Skeletal muscle tissue (tissue), 4 donors: ENCODE results near the gene TMEM167B. TPM values are rescaled to one million over a fixed set of nuclear protein-coding genes. Genes with fewer than 3 reads are reported as not detected.

Experiments
- H3K27ac ChIP-seq: one replicate; pipeline ENCODE4 v1.7.0; 2013; ENCODE audit warnings: mild to moderate bottlenecking, low read depth, low read length, inconsistent platforms
- H3K27me3 ChIP-seq, 3 donors: one replicate each; pipeline ENCODE4 v1.7.0; 2013; ENCODE audit warnings: low read length in 3 of 3; ENCODE audit not compliant: control insufficient read depth in 3 of 3, insufficient read depth in 3 of 3
- H3K36me3 ChIP-seq, 3 donors: one replicate each; pipeline ENCODE4 v1.7.0; 2013; ENCODE audit warnings: low read length in 3 of 3; ENCODE audit not compliant: control insufficient read depth in 3 of 3, insufficient read depth in 3 of 3
- H3K4me1 ChIP-seq, 3 donors: one replicate each; pipeline ENCODE4 v1.7.0; 2013; ENCODE audit warnings: low read length in 3 of 3, mild to moderate bottlenecking in 3 of 3; ENCODE audit not compliant: control insufficient read depth in 3 of 3, insufficient read depth in 3 of 3
- H3K4me3 ChIP-seq, 3 donors: one replicate each; pipeline ENCODE4 v1.7.0; 2013; ENCODE audit warnings: low read length in 3 of 3
- H3K9ac ChIP-seq, 3 donors: one replicate each; pipeline ENCODE4 v1.7.0; 2013; ENCODE audit warnings: low read length in 3 of 3, mild to moderate bottlenecking in 3 of 3, moderate library complexity in 2 of 3, low read depth in 1 of 3
- H3K9me3 ChIP-seq, 3 donors: one replicate each; pipeline ENCODE4 v1.7.0; 2013; ENCODE audit warnings: low read length in 3 of 3; ENCODE audit not compliant: control insufficient read depth in 3 of 3
- total RNA-seq: library from RNA; depleted of rRNA; stranded (reverse); fragments of >200 nt; gene quantifications from one replicate; pipeline ENCODE4 v1.2.3, GENCODE V29; 2014
- donor health status: Osteomylitis.

Gene TMEM167B
- total RNA-seq, 1 donor from 2014 or later: 20.4 TPM

DNA sequence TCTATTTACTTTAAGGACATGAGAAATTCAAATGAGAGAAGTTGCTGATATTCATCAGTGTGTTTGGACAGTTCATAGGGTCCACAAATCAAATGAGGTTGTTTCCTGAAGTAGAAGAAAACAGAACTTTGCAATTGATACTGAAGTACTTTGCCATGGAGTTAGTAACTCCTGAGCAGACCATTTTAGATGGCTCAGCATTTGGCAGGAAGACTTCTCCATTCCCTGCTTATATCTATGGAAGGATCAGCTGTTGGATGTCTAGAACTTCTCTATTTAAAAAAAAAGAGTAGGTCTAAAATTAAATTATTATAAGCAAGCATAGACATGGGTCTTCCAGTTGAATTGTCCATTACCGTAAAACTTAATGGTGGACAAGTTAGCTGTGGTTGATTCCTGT lies 5.1 kb downstream of the TMEM167B start:
- Histone ChIP-seq H3K9ac (no peak overlapping the region), H3K27ac (no peak overlapping the region), H3K36me3 (peaks cover 7 to 10% (median 9%) of the 10 kb centered on the region in 3 donors), H3K9me3 (no peaks in the 10 kb centered on the region), H3K4me1 (peaks cover 17 to 26% (median 23%) of the 10 kb centered on the region in 3 donors), H3K4me3 (no peak overlapping the region), H3K27me3 (no peaks in the 10 kb centered on the region)

DNA sequence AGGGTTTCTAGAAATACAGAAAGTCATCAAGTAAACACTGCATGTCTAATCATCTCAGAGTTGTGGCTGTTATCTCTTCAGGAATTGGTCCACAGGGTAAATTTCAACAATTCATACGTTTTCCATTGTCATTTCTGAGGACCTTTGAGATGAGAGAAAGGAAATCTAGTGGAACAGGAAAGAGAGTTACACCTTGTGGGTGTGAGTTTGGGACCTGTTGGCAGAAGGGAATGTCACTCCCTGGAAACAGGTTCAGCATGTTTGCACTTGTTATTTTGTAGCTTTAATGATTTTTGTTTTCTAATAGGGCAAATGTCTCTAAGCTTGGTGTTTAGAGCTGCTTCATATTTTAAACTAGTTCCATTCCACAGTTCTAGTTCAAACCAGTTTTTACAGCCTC lies 5.6 kb downstream of the TMEM167B start:
- H3K27me3 ChIP-seq: no peaks in the 10 kb centered on the region
- H3K4me3 ChIP-seq: no peak overlapping the region
- no peak overlapping the region for H3K27ac ChIP-seq
- peaks cover 19 to 26% (median 23%) of the 10 kb centered on the region in 3 donors for H3K4me1 ChIP-seq
- peaks cover 7 to 10% (median 9%) of the 10 kb centered on the region in 3 donors for H3K36me3 ChIP-seq
- H3K9ac ChIP-seq: peak overlapping the region in 1 of 3 donors; percentile 1
- no peaks in the 10 kb centered on the region for H3K9me3 ChIP-seq

DNA sequence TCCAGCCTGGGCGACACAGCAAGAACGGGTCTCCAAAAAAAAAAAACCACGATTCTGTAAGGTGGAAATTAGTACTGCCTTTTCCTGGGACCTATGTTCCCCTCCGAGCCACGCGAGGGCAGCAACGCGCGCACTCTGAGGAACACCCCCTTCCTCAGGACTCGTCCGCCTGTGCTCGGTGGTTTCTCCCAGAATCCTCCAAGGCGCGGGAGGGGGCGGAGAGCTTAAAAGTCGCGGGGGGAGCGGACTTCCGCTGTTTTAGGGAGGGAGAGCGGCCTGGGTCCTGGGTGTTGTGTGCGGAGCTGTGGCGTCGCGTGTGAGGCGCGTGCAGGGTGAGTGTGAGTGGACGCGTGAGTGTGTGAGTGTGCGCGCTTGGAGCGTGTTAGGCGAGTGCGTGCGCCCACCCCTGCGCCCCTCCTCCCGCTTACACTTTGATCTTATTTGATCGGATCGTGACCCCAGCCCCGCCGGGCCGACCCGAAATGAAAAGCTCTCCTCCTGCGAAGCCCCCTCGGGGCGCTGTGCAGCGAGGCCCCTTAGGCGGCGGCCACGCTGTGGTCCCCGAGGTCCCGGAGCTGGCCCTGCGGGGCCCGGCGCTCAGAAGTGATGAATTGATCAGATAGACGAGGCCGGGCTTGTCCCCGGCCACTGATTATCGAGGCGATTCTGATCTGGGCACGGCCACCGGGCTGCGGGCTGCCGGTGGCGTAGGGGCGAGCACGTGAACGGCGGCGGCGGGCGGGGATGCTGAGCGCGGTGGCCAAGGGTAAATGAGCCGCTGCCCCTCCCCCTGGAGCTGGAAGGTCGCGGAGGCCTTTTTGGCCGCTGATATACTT lies 9.6 kb downstream of the TMEM167B start:
- Histone ChIP-seq H3K4me1 (peaks cover 2 to 12% (median 6%) of the 10 kb centered on the region in 3 donors), H3K27me3 (no peaks in the 10 kb centered on the region), H3K36me3 (peaks cover 0 to 3% (median 2%) of the 10 kb centered on the region in 3 donors)

DNA sequence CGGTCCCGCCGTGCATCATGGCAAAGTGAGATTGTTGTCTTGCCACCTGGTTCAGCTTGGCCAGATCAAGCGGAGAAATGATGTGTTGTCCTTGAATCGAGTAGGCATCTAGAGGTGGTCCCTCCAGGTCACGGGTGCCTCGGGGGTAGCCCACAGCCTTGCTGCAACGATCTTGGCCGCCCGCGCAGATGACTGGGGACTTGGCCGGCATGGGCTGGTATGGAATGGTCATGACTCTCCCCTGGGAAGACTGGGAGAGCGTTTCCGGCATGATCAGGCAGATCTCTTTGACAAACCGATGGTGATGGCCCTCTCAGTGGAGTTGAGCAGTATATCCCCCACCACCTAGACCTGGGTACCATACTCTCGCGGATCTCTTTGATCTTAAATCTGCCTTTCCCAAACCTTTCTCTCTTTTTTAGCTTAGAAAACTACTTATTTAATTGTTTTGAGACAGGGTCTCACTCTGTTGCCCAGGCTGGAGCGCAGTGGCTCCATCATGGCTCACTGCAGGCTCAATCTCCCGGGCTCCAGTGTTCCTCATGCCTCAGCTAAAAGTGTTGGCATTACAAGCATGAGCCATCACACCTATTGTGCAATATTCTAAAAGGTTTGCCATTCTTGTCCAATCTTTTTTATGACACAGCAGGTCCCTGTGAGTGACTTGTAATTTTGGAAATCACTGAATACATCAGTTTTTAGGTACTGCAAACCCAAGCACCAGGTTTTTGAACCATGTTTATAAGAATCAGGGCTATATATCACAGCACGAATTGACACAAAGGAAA lies 14.0 kb downstream of the TMEM167B start:
- Histone ChIP-seq H3K4me1 (peaks cover under 1 to 10% (median 2%) of the 10 kb centered on the region in 3 donors), H3K9ac (no peak overlapping the region), H3K9me3 (no peaks in the 10 kb centered on the region), H3K4me3 (no peak overlapping the region), H3K36me3 (peaks cover 0 to 2% (median 0%) of the 10 kb centered on the region in 3 donors), H3K27ac (no peak overlapping the region), H3K27me3 (no peaks in the 10 kb centered on the region)

More for the DNA sequence above, 9.6 kb downstream of the TMEM167B start:
- Histone ChIP-seq H3K9ac (peak overlapping the region; percentile 97 to 100 (median 99)), H3K4me3 (peak overlapping the region; percentile 87 to 97 (median 97)), H3K9me3 (no peaks in the 10 kb centered on the region), H3K27ac (peak overlapping the region; percentile 98)

DNA sequence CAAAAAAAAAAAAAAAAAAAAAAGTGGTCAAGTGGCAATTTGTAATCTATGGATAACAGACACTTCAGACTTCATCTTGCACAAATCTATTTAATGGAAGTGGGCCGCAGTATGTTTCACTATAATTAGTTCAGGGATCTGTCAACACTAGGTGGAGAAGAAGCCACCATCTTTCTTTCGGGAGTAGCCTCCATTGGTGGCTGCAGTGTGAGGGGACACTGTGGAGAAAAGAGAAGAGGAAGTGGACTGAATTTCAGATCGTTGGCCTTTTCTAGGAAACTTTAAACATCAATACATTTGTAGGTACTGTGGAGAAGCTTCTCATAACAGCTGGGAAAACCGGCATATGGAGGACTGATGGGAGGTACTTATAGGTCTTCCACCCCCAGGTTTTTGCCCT lies 15.3 kb downstream of the TMEM167B start:
- H3K36me3 ChIP-seq: no peaks in the 10 kb centered on the region

DNA sequence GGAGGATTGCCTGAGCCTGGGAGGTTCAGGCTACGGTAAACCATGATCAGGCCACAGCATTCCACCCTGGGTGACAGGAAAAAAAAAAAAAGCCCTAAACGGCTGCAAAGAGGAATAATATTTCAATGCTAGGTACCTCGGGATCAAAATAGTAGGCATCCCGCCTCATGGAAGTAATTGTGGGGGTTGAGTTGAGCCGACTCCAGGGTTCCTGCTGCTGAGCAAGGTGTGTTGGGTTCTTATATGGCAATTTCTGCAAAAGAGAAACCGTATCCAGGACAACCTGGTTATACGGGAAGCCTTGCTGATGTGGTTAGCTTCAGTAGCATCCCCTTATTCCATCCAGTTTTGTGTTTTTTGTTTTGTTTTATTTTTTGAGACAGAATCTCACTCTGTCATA lies 17.2 kb downstream of the TMEM167B start:
- Histone ChIP-seq H3K27me3 (no peaks in the 10 kb centered on the region), H3K9me3 (no peaks in the 10 kb centered on the region), H3K9ac (no peak overlapping the region), H3K4me3 (no peak overlapping the region), H3K36me3 (no peaks in the 10 kb centered on the region), H3K27ac (no peak overlapping the region), H3K4me1 (peaks cover 6 to 7% (median 6%) of the 10 kb centered on the region in 3 donors)

More for the DNA sequence above, 15.3 kb downstream of the TMEM167B start:
- Histone ChIP-seq H3K4me3 (no peak overlapping the region), H3K27me3 (no peaks in the 10 kb centered on the region), H3K9ac (no peak overlapping the region), H3K4me1 (peaks cover 0 to 4% (median 0%) of the 10 kb centered on the region in 3 donors), H3K27ac (no peak overlapping the region), H3K9me3 (no peaks in the 10 kb centered on the region)

DNA sequence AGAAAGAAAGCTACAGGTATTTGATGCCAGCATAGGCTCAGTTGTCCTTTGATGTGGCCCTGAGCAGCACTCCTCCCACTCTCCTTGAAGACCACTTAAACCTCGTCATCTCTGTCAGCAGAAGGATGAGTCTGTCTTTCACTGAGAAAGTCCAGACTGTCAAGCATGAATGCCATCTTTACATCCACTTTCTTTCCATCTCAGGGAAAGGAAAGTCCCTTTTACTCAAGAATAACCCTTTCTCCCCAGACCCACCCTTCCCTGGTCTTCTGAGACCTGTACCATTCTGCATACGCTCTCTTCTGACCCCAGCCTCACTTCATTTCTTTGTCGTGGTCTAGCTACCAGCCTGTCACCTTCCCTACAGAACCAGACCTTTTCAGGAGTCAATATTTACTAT lies 19.3 kb downstream of the TMEM167B start:
- H3K9me3 ChIP-seq: no peaks in the 10 kb centered on the region
- H3K9ac ChIP-seq: no peak overlapping the region
- H3K27me3 ChIP-seq: peaks cover 15 to 18% (median 18%) of the 10 kb centered on the region in 3 donors
- no peak overlapping the region for H3K4me3 ChIP-seq
- H3K27ac ChIP-seq: no peak overlapping the region
- H3K36me3 ChIP-seq: no peaks in the 10 kb centered on the region
- H3K4me1 ChIP-seq: peaks cover 17 to 22% (median 21%) of the 10 kb centered on the region in 3 donors

DNA sequence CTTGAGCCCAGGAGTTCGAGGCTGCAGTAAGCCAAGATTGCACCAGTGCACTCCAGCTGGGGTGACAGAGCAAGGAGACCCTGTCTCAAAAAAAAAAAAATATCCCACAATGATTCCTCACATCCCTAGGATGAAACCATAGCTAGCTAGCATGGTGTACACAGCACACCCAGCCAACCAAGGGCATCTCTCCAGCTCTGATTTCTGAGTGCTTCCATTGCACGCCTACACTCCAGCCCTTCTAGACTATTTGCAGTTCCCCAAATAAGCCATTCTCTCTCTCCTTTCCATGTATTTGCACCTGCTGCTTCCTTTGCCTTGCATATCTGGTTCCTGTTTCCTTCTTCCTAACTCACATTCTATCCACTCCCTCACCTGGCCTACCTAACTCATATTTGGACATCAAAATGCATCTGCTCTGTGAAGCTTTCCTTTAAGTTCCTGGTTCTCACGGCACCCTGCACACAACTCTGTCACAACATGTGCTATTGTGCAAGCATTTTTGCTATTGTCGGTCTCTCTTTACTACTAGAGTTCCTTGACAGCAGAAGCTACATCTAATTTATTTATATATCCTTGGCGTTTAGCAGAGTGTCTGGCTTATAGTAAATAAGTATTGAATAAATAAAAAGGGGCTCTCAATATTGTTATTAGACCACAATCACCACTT lies 21.0 kb downstream of the TMEM167B start:
- no peak overlapping the region for H3K9ac ChIP-seq
- peaks cover 17 to 32% (median 23%) of the 10 kb centered on the region in 3 donors for H3K27me3 ChIP-seq
- H3K27ac ChIP-seq: no peak overlapping the region
- H3K4me3 ChIP-seq: no peak overlapping the region
- no peaks in the 10 kb centered on the region for H3K9me3 ChIP-seq
- H3K36me3 ChIP-seq: no peaks in the 10 kb centered on the region
- peaks cover 17 to 22% (median 21%) of the 10 kb centered on the region in 3 donors for H3K4me1 ChIP-seq

DNA sequence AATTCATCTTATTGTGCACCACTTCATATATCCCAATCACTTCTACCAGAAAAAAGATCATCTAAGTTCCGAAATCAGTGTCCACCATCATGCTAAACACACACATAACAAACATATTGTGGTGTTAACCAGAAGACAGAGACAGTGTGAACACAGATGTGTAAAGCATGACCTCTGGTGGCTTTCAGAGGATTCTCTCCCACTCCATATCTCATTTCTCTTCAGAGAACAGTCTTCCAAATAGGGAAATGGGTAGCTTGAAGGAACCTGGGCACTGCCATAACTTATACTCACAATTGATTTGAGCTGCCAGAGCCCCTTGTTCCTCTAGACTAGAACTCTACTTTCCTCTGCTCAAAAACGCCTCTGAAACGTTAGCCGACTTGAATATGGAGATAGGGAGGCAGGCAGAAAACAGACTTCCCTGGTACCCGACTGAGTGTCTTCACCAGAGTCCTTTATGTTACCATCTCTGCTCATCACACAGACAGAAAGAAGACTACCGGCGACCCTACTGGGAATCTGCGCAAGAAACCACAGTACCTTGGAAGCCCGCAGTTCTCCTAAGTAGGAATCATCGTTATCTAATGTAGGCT lies 21.6 kb downstream of the TMEM167B start:
- H3K9me3 ChIP-seq: no peaks in the 10 kb centered on the region
- H3K4me1 ChIP-seq: peaks cover 17 to 22% (median 21%) of the 10 kb centered on the region in 3 donors
- peaks cover 17 to 32% (median 28%) of the 10 kb centered on the region in 3 donors for H3K27me3 ChIP-seq
- no peaks in the 10 kb centered on the region for H3K36me3 ChIP-seq
- H3K9ac ChIP-seq: peak overlapping the region in 1 of 3 donors; percentile 8
- H3K27ac ChIP-seq: no peak overlapping the region
- peak overlapping the region; percentile 1 to 56 (median 35) for H3K4me3 ChIP-seq
